NCI-H2107 treated with DMSO at 0.1 percent for 48 hours (cell line): ENCODE data around the gene YWHAB.

Experiments
- DNase-seq: peaks from one replicate; lab custom pipeline; 2025; ENCODE audit not compliant: unreplicated experiment; lab: John Stamatoyannopoulos, UW

YWHAB gene

DNA sequence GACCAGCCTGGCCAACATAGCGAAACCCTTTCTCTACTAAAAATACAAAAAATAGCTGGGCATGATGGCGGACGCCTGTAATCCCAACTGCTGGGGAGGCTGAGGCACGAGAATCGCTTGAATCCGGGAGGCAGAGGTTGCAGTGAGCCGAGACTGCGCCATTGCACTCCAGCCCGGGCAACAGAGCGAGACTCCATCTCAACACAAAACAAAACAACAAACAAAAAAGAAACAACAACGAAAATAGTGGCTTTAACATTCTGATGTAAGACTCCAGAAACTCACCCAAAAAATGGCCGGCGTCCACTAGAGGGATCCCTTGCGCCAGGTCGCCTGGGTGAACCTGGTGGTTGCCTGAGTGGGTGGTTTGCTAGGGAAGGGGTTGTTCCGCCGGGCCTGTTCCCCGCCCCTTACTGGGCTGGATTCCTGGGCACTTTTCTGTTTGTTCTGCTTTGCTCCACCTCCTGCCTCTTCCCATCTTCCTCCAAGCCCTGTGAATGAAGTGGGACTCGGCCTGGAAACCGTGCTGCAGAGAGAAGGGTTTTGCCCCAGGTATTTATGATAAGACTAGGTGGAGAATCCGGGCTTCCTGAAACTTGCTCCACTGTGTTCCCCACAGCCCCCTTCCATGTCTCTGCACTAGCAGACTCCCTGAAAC lies 25.9 kb downstream of the YWHAB start:
- no peak for DNase-seq

DNA sequence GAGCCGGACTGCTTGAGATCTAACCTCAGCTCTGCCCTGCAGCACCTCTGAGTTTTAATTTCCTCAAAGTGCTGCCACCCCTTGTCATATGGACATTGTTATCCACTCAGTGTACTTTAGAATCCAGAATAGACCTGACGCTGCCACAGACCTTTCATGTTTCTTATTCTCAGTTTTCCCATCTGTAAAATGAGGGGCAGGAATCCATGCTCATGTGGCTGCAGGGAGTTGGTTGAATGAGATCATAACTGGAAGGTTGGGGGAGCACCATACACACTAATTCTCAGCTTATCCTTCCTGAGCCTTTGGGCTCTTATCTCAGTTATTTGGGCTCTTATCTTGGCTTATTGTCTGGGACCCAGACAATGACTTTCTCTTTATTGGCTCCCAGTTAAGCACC lies 26.7 kb downstream of the YWHAB start:
- DNase-seq, result no peak

DNA sequence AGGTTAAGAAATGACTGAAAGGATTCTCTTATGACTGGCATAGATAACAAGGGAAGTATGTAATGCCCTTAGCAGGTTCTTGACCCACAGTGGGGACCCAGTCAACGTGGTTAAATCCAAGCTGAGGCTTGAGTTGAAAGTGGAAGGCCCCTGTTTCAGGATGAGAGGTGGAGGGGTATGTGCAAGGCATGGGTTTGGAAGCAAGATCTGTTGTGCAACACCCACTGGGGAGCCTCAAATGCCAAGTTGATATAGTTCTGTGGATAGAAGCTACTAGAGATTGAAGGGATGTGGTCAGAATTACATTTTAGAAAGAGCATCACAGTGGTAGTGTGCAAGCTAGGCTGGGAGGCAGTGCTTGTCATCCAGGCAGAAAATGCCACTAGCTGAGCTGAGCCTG lies 29.4 kb downstream of the YWHAB start:
- DNase-seq, result no peak

DNA sequence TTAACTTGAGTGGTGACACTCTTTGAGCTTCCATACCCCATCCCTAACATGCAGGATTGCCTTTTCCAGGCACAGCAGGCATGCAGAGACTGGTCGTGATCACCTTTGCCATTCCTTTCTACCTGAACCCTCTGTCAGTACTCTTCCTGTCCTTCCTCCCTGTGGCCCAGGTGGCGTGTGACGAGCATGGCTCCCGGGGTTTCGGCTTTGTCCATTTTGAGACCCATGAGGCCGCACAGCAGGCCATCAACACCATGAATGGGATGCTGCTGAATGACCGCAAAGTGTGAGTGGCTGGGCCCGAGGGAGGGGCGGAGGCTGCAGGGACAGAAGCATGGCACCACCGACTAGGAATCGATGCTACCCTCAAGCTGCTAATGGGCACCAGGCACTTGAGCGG lies 31.1 kb downstream of the YWHAB start:
- DNase-seq, result no peak

DNA sequence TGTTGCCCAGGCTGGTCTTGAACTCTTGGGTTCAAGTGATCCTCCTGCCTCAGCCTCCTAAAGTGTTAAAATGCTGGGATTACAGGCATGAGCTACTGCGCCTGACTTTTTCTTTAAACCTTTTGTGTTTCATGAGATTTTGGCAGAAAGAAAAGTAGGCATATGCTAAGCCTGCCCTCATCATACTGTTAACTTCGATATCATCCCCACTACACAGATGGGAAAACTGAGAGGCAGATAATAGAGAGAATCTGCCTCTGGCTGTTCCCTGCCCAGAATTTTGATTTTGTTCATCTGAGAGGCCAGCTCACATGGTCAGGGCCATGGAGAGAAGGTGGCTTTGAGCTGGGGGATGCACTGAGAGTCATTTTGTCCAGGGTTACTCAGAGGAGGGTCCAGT lies 31.9 kb downstream of the YWHAB start:
- no peak for DNase-seq

DNA sequence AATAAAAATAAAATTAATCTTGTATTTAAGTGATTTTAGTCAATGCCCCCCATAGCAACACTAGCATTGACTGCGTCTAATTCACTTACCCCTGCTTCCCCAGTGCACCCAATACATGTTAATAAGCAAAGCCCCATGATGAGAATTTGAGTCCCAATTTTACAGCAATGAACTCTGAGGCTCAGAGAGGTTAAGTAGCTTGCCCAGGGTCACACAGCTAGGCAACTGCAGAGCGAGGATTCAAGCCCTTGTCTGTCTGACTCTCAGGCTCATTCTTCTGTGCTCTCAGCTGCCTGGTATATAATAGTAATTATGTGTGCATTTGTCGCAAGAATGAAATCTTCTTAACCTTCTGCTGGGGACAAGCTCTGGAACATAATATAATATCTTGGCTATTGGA lies 32.8 kb downstream of the YWHAB start:
- no peak for DNase-seq

GRCh38 chr20:44918761-44919160 lies 33.3 kb downstream of the YWHAB start:
- no peak for DNase-seq

- DNase-seq, result no peak
Observed at GRCh38 chr20:44921447-44921846, 35.9 kb downstream of the YWHAB start.

DNA sequence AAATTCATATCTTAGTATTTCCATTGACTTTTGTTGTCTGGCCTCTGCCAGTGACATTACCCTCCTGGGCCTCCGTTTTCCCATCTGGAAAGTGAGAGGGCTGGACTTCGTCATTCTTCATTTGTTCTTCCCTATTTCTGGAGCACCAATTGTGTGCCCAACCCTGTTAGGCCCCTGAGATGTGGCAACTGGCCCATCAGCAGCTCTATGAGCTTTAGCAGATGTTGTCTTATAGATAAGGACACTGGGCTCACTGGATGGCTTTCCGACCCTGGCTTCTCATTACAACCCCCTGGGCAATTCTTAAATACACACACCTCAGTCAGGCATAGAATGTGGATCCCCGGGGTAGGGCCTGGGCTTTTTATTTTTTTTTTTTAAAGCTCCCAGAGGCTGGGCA lies 39.0 kb downstream of the YWHAB start:
- DNase-seq, result no peak

DNA sequence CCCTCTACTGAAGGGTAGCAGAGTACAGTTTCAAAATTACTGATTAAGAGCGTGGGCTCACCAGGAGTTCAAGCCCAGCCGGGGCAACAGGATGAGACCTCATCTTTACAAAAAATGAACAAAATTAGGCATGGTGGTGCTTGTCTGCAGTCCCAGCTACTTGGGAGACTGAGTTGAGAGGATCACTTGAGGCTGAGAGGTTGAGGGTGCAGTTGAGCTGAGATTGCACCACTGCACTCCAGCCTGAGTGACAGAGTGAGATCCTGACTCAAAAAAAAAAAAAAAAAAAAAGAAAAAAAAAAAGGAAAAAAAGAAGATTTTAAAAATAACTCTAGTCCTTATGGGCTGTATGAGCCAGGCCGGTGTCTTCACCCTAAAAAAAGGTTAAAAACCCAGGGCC lies 43.1 kb downstream of the YWHAB start:
- DNase-seq, result no peak

DNA sequence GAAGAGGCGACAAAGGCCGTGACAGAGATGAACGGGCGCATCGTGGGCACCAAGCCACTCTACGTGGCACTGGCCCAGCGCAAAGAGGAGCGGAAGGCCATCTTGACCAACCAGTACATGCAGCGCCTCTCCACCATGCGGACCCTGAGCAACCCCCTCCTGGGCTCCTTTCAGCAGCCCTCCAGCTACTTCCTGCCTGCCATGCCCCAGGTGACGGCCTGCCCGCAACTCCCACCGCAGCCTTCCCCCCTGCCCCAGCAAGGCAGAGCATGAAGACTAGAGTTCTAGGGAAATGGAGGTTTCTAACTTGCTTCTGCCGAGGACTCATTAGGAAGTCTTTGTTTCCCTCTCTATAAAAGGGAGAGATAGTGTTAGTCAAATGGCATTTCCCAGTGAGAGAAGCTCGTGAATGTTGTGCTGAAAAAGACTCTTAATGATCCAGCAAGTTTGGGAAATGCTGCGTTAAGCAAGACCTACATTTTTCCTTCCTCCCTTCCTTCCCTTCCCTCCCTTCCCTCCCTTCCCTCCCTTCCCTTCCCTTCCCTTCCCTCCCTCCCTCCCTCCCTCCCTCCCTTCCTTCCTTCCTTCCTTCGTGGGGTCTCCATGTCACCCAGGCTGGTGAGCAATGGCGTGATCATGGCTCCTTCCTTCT lies 45.1 kb downstream of the YWHAB start:
- no peak for DNase-seq

GRCh38 chr20:44931911-44932310 lies 46.4 kb downstream of the YWHAB start:
- DNase-seq, result no peak

- no peak for DNase-seq
Observed at GRCh38 chr20:44932916-44933315, 47.4 kb downstream of the YWHAB start.

DNA sequence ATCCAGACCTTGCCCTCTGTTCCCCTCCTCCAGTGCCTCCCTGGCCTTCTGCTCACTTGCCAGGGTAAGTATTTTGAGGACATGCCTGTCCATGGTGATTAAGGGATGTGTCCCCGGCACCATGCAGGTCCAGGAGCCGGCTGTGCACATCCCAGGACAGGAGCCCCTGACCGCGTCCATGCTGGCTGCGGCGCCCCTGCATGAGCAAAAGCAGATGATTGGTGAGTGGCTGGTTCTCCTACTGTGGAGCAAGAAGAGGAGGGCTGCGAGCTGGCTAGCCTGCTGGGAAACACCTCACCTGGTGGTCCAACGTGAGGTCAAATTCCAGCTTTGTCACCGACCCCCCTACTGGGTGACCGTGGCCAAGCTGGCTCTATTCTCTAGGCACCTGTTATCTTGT lies 51.0 kb downstream of the YWHAB start:
- DNase-seq, result no peak

- no peak for DNase-seq
Observed at GRCh38 chr20:44938637-44939036, 53.1 kb downstream of the YWHAB start.

DNA sequence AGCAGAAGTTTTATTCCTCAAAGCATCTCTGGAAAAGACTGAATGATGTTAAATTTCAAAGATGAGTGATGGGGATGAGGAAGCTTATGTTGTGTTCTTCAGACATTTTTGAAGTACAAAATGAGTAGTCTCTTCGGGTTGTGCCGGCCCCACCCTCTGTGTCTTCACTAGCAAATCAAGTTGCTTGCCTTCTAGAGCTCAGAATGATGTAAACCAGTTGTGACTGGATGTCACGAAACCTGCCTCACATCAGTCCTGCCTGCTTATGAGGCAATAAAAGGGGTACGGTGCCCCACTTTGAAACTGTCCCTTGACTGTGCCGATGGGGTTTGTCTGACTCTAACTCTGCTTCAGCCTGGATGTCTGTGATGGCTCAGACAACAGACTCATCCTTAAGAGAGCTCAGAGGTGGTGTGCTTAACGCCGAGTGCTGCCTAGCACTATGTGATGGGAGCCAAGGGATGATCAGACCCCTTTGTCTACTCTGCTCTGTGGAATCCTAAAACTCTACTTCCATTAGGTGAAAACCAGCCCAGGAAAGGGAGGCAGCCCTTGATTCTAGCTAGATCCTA lies 55.7 kb downstream of the YWHAB start:
- DNase-seq, result no peak

- DNase-seq, result no peak
Observed at GRCh38 chr20:44942264-44942973, 56.9 kb downstream of the YWHAB start.

DNA sequence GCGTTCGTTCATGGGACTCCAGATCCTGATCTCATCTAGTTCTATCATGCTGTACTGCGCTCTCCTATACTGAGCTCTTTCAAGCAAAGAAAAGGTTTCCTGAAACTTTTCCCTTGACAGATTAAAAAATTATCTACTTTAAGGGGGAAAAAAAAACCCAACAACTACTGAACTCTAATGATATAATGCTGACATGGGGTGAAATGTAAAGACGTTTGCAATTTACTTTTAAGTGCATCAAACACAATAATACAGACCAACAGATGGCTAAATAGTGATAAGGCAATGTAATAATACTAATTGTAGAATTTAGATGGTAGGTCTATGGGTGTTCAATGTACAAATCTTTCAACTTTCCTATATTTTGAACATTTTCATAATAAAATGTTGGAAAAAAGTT lies 58.3 kb downstream of the YWHAB start:
- no peak for DNase-seq

GRCh38 chr20:44945261-44945660 lies 59.8 kb downstream of the YWHAB start:
- no peak for DNase-seq

DNA sequence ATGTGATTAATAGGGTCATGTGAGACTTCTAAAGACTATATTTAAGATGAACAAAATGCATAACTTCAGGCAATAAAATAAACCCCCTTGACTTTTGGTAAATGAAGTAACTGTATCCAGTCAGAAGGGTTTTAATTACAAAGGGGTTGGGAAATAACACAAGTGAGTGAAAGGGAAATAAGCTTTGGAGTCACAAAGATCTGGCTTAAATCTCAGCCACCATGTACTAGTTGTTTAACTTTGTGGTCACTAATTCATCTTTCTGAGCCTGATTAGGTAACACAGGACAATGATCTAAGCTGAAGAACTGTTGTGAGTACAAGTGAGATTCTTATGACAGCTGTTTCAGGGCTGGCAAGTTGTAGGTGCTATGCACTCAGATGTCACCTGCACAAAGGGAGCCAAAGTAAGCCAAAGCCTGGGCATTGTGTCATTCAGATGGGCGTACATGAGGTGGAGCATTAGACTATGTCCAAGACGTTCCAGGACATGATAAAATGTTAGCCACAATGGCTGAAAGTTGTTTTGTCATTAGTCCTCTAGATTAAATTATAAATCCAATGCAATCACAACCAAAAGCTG lies 60.9 kb downstream of the YWHAB start:
- no peak for DNase-seq

GRCh38 chr20:44948107-44948506 lies 62.6 kb downstream of the YWHAB start:
- no peak for DNase-seq

DNA sequence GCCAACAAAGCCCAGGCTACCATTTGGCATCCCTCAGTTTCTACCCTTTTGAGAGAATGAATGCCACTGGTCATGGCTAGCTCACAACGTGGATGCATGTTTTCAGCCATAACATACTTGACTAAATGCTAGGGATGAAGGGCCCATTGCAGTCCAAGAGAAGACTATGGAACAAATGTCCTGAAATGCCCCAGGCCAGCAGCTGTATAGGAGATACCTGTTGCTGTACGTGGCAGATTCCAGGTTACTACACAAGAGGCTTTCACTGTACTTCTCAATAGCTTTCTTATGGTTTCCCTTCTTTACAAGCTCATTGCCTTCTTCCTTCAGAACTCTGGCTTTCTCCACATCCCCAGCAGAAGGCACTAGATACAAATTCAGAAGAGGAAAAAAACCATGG lies 63.0 kb downstream of the YWHAB start:
- no peak for DNase-seq
